Liver (tissue), 9 donors: ENCODE measurements around the gene FAM107A. TPM values are rescaled to one million over a fixed set of nuclear protein-coding genes. Genes with fewer than 3 reads are reported as not detected.

Experiments
- DNase-seq: peaks from one replicate; pipeline ENCODE4 v3.0.0-alpha.2; 2017; ENCODE audit warnings: low spot score
- H3K27ac ChIP-seq, 2 donors: one replicate each; pipeline ENCODE4 v1.7.0; 2013; ENCODE audit warnings: inconsistent platforms in 2 of 2, low read length in 2 of 2, control low read depth in 1 of 2, low read depth in 1 of 2, mild to moderate bottlenecking in 1 of 2
- H3K27me3 ChIP-seq, 4 donors: one replicate each; pipeline versions ENCODE4 v1.6.1 to v1.7.0; 2013; ENCODE audit warnings: low read length in 3 of 4, inconsistent platforms in 1 of 4, mild to moderate bottlenecking in 1 of 4, moderate library complexity in 1 of 4; ENCODE audit not compliant: control insufficient read depth in 4 of 4, insufficient read depth in 4 of 4
- H3K36me3 ChIP-seq, 4 donors: one replicate each; pipeline versions ENCODE4 v1.6.1 to v1.7.0; 2013; ENCODE audit warnings: low read length in 3 of 4, mild to moderate bottlenecking in 3 of 4, low read depth in 1 of 4, moderate library complexity in 1 of 4; ENCODE audit not compliant: control insufficient read depth in 4 of 4, insufficient read depth in 3 of 4
- H3K4me1 ChIP-seq, 4 donors: one replicate each; pipeline versions ENCODE4 v1.6.1 to v1.7.0; 2013; ENCODE audit warnings: low read length in 3 of 4, mild to moderate bottlenecking in 3 of 4, moderate library complexity in 1 of 4; ENCODE audit not compliant: control insufficient read depth in 4 of 4, insufficient read depth in 4 of 4
- H3K4me3 ChIP-seq, 3 donors: one replicate each; pipeline versions ENCODE4 v1.6.1 to v1.7.0; 2013; ENCODE audit warnings: low read length in 3 of 3, control low read depth in 1 of 3, low read depth in 1 of 3, mild to moderate bottlenecking in 1 of 3
- H3K9ac ChIP-seq, 2 donors: one replicate each; pipeline ENCODE4 v1.7.0; 2013; ENCODE audit warnings: low read length in 2 of 2, mild to moderate bottlenecking in 2 of 2, moderate library complexity in 2 of 2, control low read depth in 1 of 2, low read depth in 1 of 2
- H3K9me3 ChIP-seq, 4 donors: one replicate each; pipeline versions ENCODE4 v1.6.1 to v1.7.0; 2013; ENCODE audit warnings: low read length in 3 of 4; ENCODE audit not compliant: control insufficient read depth in 4 of 4
- CTCF ChIP-seq: fragments of 150-350 bp; IDR thresholded peaks from 2 replicates; pipeline ENCODE4 v1.5.1; 2017; ENCODE audit warnings: improper control_type of control experiment, low read depth, low read length; ENCODE audit not compliant: missing input control
- EGR1 ChIP-seq, 2 donors: IDR thresholded peaks; 2 replicates each; pipeline ENCODE4 v1.6.1; 2016 to 2018; ENCODE audit warnings: antibody characterized with exemption in 2 of 2, low read depth in 2 of 2
- FOXA1 ChIP-seq: IDR thresholded peaks from 2 replicates; pipeline ENCODE4 v1.6.1; 2016; ENCODE audit warnings: antibody characterized with exemption
- FOXA2 ChIP-seq: IDR thresholded peaks from 2 replicates; pipeline ENCODE4 v1.6.1; 2016; ENCODE audit warnings: antibody characterized with exemption
- HNF4A ChIP-seq, 2 donors: conservative IDR thresholded peaks; 2 replicates each; pipeline ENCODE4 v1.6.1; 2016; ENCODE audit warnings: antibody characterized with exemption in 2 of 2, mild to moderate bottlenecking in 2 of 2
- HNF4G ChIP-seq: IDR thresholded peaks from 2 replicates; pipeline ENCODE4 v1.6.1; 2016; ENCODE audit warnings: antibody characterized with exemption
- MAX ChIP-seq: IDR thresholded peaks from 2 replicates; pipeline ENCODE4 v1.6.1; 2016; ENCODE audit warnings: antibody characterized with exemption
- REST ChIP-seq: IDR thresholded peaks from 2 replicates; pipeline ENCODE4 v1.6.1; 2016; ENCODE audit warnings: antibody characterized with exemption, mild to moderate bottlenecking
- RXRA ChIP-seq, 2 donors: IDR thresholded peaks; 2 replicates each; pipeline ENCODE4 v1.6.1; 2017 to 2018; ENCODE audit warnings: antibody characterized with exemption in 2 of 2, mild to moderate bottlenecking in 1 of 2
- SP1 ChIP-seq: IDR thresholded peaks from 2 replicates; pipeline ENCODE4 v1.6.1; 2018; ENCODE audit warnings: antibody characterized with exemption, mild to moderate bottlenecking
- WGBS: extraction: QIAGEN DNeasy Blood & Tissue Kit; methylation state at CpG from one replicate; pipeline ENCODE4 v1.1.7; 2013; 5-methylcytosine and 5-hydroxymethylcytosine counted together
- polyA plus RNA-seq, 2 donors: library from polyadenylated mRNA; stranded (reverse) in 1 of 2; unstranded in 1 of 2; fragments of 200-250 nt in 1 of 2; fragments of >200 nt in 1 of 2; fragmentation: Nextera tagmentation in 1 of 2; extraction: Ambion mirVana in 1 of 2; gene quantifications; one replicate each; pipeline versions ENCODE4 v1.2.1 to v1.2.3, GENCODE V29; 2013 to 2015
- total RNA-seq, 2 donors: library from RNA; depleted of rRNA; stranded (reverse); fragments of >200 nt; gene quantifications; one replicate each; pipeline ENCODE4 v1.2.3, GENCODE V29; 2014
- donor health status: healthy.
- donor health status: healthy.
- donor health status: healthy.
- donor health status: healthy.
- donor health status: healthy.

FAM107A gene
- total and polyA plus RNA-seq, 4 donors: 0.05 to 4.7 (median 1.4) TPM

- TF ChIP-seq EGR1 (IDR thresholded peaks at IDR 0.05; ENCODE audit: low read depth in 2 of 2): no peak
- no peak for TF ChIP-seq CTCF
- no peak for TF ChIP-seq REST
- TF ChIP-seq FOXA1: no peak
- TF ChIP-seq HNF4G: no peak
- no peak for TF ChIP-seq RXRA (IDR thresholded peaks at IDR 0.05)
These were observed 9.6 kb upstream of the FAM107A start (continued) for GRCh38 chr3:58586776-58587192.

- Histone ChIP-seq H3K4me3 (no peak overlapping the region), H3K4me1 (peaks cover 3 to 10% (median 6%) of the 10 kb centered on the region in 4 donors), H3K36me3 (no peaks in the 10 kb centered on the region), H3K27me3 (no peaks in the 10 kb centered on the region), H3K9me3 (no peaks in the 10 kb centered on the region), H3K27ac (no peak overlapping the region), H3K9ac (no peak overlapping the region)
- TF ChIP-seq EGR1 (IDR thresholded peaks at IDR 0.05; ENCODE audit: low read depth in 2 of 2) (no peak), REST (no peak), MAX (no peak), FOXA2 (no peak), HNF4A (conservative IDR thresholded peaks at IDR 0.05) (no peak), SP1 (no peak)
- 73% methylated on average over 6 of the region's 8 CpGs for WGBS
- DNase-seq: no peak
These were observed 8.8 kb upstream of the FAM107A start for GRCh38 chr3:58585994-58586393.
